Glomerular endothelial cell (primary cell): ENCODE data around the gene EEF1AKMT1. TPM values are rescaled to one million over a fixed set of nuclear protein-coding genes. Genes with fewer than 3 reads are reported as not detected.
A peak's percentile ranks its signal among the peaks of the same experiment; 100 is the strongest.
"Not testable (repeated sequence)": the region's sequence is repeated elsewhere in the genome, so short reads cannot be mapped to it uniquely, and the experiment has no call there.

Source experiments
- DNase-seq: peaks from one replicate; pipeline ENCODE4 v3.0.0-alpha.2; 2011; ENCODE audit warnings: low read depth, low spot score; ENCODE audit errors: extremely low read depth
- total RNA-seq: library from RNA; depleted of rRNA; stranded (reverse); fragments of >200 nt; gene quantifications from 2 replicates; pipeline ENCODE4 v1.2.3, GENCODE V29; 2015

Gene EEF1AKMT1
- total RNA-seq, 1 donor from 2014 or later = 10.7 TPM

- DNase-seq = no peak
Observed at GRCh38 chr13:20779405-20779804, 5.6 kb upstream of the EEF1AKMT1 start.

- DNase-seq = no peak
Observed at GRCh38 chr13:20778311-20778710, 4.5 kb upstream of the EEF1AKMT1 start.

GRCh38 chr13:20776751-20777150, 3.0 kb upstream of the EEF1AKMT1 start:
- no peak for DNase-seq

GRCh38 chr13:20775961-20776360, 2.2 kb upstream of the EEF1AKMT1 start:
- DNase-seq = no peak

GRCh38 chr13:20774746-20775145, 985 bp upstream of the EEF1AKMT1 start:
- no peak for DNase-seq

- DNase-seq = no peak
Observed at GRCh38 chr13:20772401-20773131, 1.2 kb downstream of the EEF1AKMT1 start.

- DNase-seq = no peak
Observed at GRCh38 chr13:20769834-20770233, 3.9 kb downstream of the EEF1AKMT1 start.

GRCh38 chr13:20769091-20769490, 4.7 kb downstream of the EEF1AKMT1 start:
- peak; percentile 52 for DNase-seq

GRCh38 chr13:20767309-20767943, 6.3 kb downstream of the EEF1AKMT1 start:
- no peak for DNase-seq

GRCh38 chr13:20760872-20761271, 12.9 kb downstream of the EEF1AKMT1 start:
- no peak for DNase-seq

- DNase-seq = no peak
Observed at GRCh38 chr13:20754009-20754408, 19.8 kb downstream of the EEF1AKMT1 start.

GRCh38 chr13:20749377-20749776, 24.4 kb downstream of the EEF1AKMT1 start:
- no peak for DNase-seq

GRCh38 chr13:20743830-20744404, 29.8 kb downstream of the EEF1AKMT1 start:
- not testable (repeated sequence) for DNase-seq

GRCh38 chr13:20740021-20740420, 33.7 kb downstream of the EEF1AKMT1 start:
- DNase-seq = no peak

GRCh38 chr13:20738616-20739015, 35.1 kb downstream of the EEF1AKMT1 start:
- no peak for DNase-seq

GRCh38 chr13:20729633-20730585, 43.9 kb downstream of the EEF1AKMT1 start:
- no peak for DNase-seq

- no peak for DNase-seq
Observed at GRCh38 chr13:20728579-20729311, 45.0 kb downstream of the EEF1AKMT1 start.

- no peak for DNase-seq
Observed at GRCh38 chr13:20727856-20728255, 45.9 kb downstream of the EEF1AKMT1 start.

- DNase-seq = no peak
Observed at GRCh38 chr13:20721454-20722357, 52.1 kb downstream of the EEF1AKMT1 start.
